Cardiac ventricle fibroblast (primary cell): ENCODE data around the gene AP5M1. TPM values are rescaled to one million over a fixed set of nuclear protein-coding genes. Genes with fewer than 3 reads are reported as not detected.

Experiments used
- total RNA-seq: library from RNA; depleted of rRNA; stranded (reverse); fragments of >200 nt; gene quantifications from 2 replicates; pipeline ENCODE4 v1.2.3, GENCODE V29; 2015

AP5M1 gene, protein sequence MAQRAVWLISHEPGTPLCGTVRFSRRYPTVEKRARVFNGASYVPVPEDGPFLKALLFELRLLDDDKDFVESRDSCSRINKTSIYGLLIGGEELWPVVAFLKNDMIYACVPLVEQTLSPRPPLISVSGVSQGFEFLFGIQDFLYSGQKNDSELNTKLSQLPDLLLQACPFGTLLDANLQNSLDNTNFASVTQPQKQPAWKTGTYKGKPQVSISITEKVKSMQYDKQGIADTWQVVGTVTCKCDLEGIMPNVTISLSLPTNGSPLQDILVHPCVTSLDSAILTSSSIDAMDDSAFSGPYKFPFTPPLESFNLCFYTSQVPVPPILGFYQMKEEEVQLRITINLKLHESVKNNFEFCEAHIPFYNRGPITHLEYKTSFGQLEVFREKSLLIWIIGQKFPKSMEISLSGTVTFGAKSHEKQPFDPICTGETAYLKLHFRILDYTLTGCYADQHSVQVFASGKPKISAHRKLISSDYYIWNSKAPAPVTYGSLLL
- total RNA-seq, result 16.1 and 20.0 TPM in 2 replicates

DNA sequence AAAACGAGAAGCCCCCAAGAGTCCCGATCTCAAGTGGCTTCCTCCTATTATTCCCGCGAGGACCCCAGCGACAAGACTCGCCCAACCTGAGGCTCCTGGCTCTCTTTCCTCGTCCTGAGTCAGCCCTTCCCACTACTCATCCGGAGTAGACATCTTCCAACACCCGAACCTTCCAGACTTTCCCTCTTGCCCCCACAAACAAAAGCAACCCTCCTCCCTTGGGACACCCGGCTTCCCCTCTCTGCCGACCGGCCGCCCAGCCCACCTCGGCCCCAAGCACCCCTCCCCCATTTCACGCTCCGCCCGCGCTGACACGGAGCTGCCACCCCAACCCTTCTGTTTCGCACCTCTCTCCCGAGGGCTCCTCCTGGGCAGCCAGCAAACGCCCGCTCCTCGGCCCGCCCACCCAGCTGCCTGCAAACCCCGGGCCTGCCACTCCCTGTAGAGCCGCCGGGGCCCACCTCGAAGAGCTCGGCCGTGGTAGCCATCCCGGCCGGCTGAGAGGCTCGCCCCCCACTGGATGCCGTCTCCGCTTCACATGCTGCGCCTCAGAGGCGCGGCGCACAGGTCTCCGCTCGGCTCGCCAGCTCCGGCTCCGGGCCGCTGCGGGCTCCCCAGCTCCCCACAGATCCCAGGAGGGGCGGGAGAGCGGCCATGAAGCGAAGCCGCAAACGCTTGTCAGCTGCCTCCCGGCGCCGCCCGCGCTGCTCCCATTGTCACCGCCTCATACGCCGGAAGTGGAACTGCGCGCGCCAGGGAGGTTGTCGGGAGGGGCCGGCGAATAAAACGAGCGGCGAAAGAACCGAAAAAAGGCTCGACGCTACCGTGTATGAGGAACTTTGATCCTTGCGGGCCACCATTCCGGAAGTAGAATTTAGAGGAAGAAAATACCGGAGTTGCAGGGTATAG is at the start of gene AP5M1, which contains the start of gene EXOC5:
AP5M1 (plus strand) TSS at position 811 of the 909 bp plus-strand sequence. CDS start 344 bp downstream, outside the sequence.
EXOC5 (minus strand) TSS at position 745 of the 909 bp plus-strand sequence; CDS start at position 488, 257 bp downstream.

Other genes with a start within 250 kb of the AP5M1 start
- gene EXOC5, start 66 bp upstream of the AP5M1 start, total RNA-seq, result 27.6 and 28.9 TPM in 2 replicates
- 10.8 and 11.4 TPM in 2 replicates for gene NAA30, start 121.6 kb downstream of the AP5M1 start, total RNA-seq
- not detected in 2 replicates for gene CCDC198, start 224.9 kb downstream of the AP5M1 start, total RNA-seq